CMK (cell line): ENCODE measurements around the gene GOLGA5.
"Not testable (repeated sequence)": the region's sequence is repeated elsewhere in the genome, so short reads cannot be mapped to it uniquely, and the experiment has no call there.

Experiments
- DNase-seq: peaks from one replicate; pipeline ENCODE4 v3.0.0-alpha.2; 2010; ENCODE audit warnings: low read depth

The GOLGA5 gene

DNA sequence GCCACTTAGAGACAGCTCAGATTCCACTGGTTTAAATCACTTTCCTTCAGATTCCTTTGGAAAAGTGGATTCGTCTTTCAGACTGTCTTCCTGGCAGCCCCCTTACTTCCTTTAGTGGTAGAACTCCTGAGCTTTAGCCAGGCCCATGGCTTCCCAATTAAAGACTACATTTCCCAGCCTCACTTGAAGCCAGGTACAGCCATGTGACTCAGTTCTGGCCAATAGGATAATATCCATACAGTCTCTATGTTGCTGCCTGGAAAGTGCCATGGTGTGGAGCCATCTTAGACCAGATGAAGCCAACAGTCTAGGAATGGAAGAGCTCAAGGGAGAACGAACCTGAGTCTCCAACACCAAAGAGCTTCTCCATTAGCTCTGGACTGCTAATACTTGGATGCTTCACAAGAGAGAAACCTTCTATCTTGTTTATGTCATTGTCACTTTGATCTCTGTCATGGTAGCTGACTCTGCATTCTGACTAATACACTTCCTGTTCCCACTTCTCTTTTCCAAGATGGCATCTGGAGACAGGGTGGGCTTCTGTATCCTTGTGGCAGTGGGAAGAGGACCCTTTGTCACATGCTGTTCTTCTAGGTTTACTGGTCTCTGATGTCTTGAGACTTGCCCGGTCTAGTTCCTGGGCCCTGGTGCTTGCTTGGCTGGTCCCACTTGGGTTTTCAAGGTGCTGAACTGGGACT, 15.1 kb upstream of the GOLGA5 start:
- DNase-seq: not testable (repeated sequence)

DNA sequence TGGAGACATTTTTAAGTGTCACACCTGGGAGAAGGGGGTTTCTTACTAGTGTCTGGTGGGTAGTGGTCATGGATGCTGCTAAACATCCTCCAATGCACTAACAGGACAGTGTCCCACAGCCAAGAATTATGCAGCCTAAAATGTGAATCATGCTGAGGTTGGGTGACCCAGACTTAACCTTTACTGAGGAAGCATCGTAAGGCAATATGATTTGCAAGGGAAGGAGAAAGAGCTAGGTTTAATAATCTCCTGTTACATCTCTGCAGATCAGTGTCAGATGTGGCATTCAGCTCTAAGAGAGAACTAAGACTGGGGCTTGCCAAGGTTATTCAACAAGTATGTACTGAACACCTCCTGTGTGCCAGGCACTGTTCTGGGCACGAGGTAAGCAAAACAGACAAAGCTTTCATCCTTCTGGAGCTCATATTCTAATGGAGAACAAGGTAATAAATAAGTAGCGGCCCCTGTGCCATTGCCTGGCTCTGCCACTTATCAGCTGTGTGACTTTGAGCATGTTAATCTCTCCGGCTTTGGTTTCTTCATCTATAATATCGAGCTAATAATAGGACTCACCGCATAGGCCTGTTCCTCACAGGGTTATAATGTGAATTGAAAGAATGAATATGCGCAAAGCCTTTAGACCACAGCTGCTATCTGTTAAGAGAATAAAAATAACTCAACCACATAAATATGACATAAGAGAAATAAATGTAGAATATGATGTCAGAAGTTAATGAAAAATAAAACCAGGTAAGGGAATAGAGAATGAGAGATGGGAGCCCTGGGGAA, 13.5 kb upstream of the GOLGA5 start:
- DNase-seq: no peak

DNA sequence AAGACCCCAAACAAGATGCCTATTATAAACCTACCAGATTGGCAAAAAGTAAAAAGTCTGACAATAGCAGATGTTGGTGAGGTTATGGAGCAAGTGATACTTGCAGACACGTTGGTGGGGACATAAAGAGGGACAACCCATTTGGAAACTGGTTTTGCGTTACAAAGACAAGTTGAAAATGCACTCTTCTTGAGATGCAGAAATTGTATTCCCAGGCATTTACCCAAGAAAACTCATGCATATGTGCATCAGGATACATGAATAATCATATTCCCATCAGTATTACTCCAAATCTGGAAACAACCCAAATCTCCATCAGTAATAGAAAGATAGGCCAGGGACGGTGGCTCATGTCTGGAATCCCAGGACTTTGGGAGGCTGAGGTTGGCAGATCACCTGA, 12.8 kb upstream of the GOLGA5 start:
- DNase-seq: no peak

- no peak for DNase-seq
Measured at GRCh38 chr14:92783813-92784431, 10.2 kb upstream of the GOLGA5 start.

GRCh38 chr14:92785667-92786426, 8.3 kb upstream of the GOLGA5 start:
- DNase-seq: no peak

- DNase-seq: no peak
Measured at GRCh38 chr14:92786427-92786756, 7.7 kb upstream of the GOLGA5 start.

GRCh38 chr14:92787554-92787953, 6.6 kb upstream of the GOLGA5 start:
- DNase-seq: no peak

- no peak for DNase-seq
Measured at GRCh38 chr14:92789457-92790089, 4.5 kb upstream of the GOLGA5 start.

DNA sequence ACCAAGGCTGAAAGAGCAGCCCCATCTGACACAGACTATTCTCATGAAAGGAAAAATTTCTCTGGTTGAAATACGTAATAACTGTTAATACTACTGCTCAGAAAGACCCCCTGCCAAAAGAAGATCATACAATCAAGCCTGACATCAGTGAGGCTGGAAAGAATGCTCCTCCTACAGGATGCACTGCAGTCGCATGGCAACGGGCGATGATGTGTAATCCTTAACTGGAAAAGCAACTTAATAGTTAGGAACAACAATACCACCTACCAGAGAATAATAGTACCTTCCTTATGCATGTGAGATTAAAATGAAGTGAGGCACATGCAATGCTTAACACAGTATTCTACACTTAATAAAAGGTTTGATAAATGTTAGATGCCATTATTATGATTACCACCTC, 1.2 kb upstream of the GOLGA5 start:
- DNase-seq: no peak

- no peak for DNase-seq
Measured at GRCh38 chr14:92794547-92794941, 439 bp downstream of the GOLGA5 start.

DNA sequence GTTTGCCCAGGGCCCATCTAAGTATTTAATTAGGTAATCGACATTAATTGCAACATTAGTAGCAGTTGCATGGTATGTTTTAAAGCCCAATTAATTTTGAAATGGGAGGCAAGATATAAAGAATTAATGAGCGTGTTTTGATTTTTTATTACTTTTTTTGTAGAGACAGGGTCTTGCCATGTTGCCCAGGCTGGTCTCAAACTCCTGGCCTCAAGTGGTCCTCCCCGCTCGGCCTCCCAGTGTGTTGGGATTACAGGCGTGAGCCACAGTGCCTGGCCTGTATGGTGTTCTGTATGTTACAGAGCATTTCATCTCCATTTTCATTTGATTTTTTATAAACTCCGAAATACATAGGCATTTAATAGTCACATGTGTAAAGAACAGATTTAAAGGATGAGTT, 856 bp downstream of the GOLGA5 start:
- no peak for DNase-seq

DNA sequence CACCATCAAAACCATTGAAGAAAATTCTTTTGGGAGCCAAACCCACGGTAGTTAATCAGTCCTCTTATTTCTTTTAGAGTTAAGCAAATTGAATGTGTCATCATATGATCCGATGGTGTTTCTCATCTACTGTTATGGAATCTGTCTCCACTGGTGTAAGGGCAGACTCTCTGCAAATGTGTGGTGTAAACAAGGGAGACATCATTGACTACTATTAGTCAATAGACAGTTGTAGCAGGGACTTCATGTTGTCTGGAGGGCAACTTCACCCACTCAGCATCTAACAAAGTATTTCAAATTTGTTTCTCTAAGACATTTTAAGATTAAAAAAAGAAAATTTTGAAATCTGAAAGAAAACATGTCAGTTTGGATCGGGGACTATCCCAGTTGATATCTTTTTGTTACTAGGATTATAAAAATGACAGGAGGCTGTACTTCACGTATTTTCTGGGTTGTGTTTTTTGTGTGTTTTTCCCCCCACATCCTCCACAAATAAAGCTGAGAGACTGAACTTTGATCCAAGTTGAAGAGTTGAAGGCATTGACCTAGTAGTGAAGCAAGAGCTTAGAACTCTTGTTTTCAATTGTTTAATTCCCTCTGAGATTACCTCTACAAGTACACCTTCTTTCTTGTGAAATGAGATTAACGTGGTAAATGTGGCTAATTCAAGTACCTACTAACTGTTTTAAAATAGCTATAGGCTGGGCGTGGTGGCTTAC, 4.0 kb downstream of the GOLGA5 start:
- no peak for DNase-seq

GRCh38 chr14:92798811-92799210, 4.7 kb downstream of the GOLGA5 start:
- no peak for DNase-seq

- no peak for DNase-seq
Measured at GRCh38 chr14:92800012-92800411, 5.9 kb downstream of the GOLGA5 start.

- no peak for DNase-seq
Measured at GRCh38 chr14:92800525-92800924, 6.4 kb downstream of the GOLGA5 start.

GRCh38 chr14:92801917-92802316, 7.8 kb downstream of the GOLGA5 start:
- no peak for DNase-seq

GRCh38 chr14:92802678-92803077, 8.6 kb downstream of the GOLGA5 start:
- no peak for DNase-seq

GRCh38 chr14:92813201-92813600, 19.1 kb downstream of the GOLGA5 start:
- DNase-seq: no peak

- DNase-seq: no peak
Measured at GRCh38 chr14:92819011-92819597, 25.0 kb downstream of the GOLGA5 start.

DNA sequence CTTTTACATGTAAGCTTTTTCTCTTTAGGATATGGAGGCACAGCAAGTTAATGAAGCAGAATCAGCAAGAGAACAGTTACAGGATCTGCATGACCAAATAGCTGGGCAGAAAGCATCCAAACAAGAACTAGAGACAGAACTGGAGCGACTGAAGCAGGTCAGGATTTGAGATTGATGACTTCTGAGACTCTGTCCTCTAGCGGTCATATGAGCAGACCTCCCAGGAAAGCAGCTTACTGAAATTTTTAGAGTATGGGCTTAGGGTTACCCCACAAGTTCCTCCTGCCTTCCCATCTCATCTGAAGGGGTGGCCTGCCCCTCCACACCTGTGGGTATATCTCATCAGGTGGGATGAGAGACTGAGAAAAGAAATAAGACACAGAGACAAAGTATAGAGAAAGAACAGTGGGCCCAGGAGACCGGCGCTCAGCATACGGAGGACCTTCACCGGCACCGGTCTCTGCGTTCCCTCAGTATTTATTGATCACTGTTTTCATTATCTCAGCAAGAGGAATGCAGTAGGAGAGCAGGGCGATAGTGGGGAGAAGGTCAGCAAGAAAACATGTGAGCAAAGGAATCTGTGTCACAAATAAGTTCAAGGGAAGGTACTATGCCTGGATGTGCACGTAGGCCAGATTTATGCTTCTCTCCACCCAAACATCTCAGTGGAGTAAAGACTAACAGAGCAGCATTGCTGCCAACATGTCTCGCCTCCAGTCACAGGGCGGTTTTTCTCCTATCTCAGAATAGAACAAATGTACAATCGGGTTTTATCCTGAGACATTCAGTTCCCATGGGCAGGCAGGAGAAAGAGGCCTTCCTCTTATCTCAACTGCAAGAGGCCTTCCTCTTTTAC, 25.8 kb downstream of the GOLGA5 start:
- DNase-seq: not testable (repeated sequence)
